SK-N-SH treated with all-trans-retinoic acid at 6 μM for 48 hours (cell line): ENCODE measurements around the gene PSEN1.

Source experiments
- BACH2 ChIP-seq: fragments of 250-450 bp; sonication (Bioruptor Pico); IDR thresholded peaks from 2 replicates; pipeline ENCODE4 v1.9.0; 2021; ENCODE audit warnings: mild to moderate bottlenecking, borderline replicate concordance
- CREB5 ChIP-seq: fragments of 250-450 bp; sonication (Bioruptor Pico); IDR thresholded peaks from 2 replicates; pipeline ENCODE4 v1.5.1; 2020; ENCODE audit warnings: low read depth, mild to moderate bottlenecking, moderate library complexity
- GLIS3 ChIP-seq: fragments of 250-450 bp; sonication (Bioruptor Pico); IDR thresholded peaks from 2 replicates; pipeline ENCODE4 v1.5.0; 2020; ENCODE audit warnings: mild to moderate bottlenecking, moderate library complexity
- OSR1 ChIP-seq: fragments of 250-450 bp; sonication (Bioruptor Pico); IDR thresholded peaks from 2 replicates; pipeline ENCODE4 v1.8.0; 2022; ENCODE audit warnings: moderate library complexity, mild to moderate bottlenecking, inconsistent platforms
- PATZ1 ChIP-seq: fragments of 250-450 bp; sonication (Bioruptor Pico); IDR thresholded peaks from 2 replicates; pipeline ENCODE4 v1.8.0; 2020; ENCODE audit warnings: mild to moderate bottlenecking, moderate library complexity, borderline replicate concordance
- POU6F1 ChIP-seq: fragments of 250-450 bp; sonication (Bioruptor Pico); IDR thresholded peaks from 2 replicates; pipeline ENCODE4 v1.8.0; 2021; ENCODE audit warnings: low read depth, mild to moderate bottlenecking, moderate library complexity, borderline replicate concordance
- PPARA ChIP-seq: fragments of 250-450 bp; sonication (Bioruptor Pico); IDR thresholded peaks from 2 replicates; pipeline ENCODE4 v1.5.0; 2020; ENCODE audit warnings: mild to moderate bottlenecking, borderline replicate concordance
- RARB ChIP-seq: fragments of 250-450 bp; sonication (Bioruptor Pico); IDR thresholded peaks from 2 replicates; pipeline ENCODE4 v1.8.0; 2021; ENCODE audit warnings: mild to moderate bottlenecking, moderate library complexity
- SNAI2 ChIP-seq: fragments of 250-450 bp; sonication (Bioruptor Pico); IDR thresholded peaks from 2 replicates; pipeline ENCODE4 v1.5.0; 2020; ENCODE audit warnings: mild to moderate bottlenecking, moderate library complexity
- TCF4 ChIP-seq: fragments of 250-450 bp; sonication (Bioruptor Pico); IDR thresholded peaks from 2 replicates; pipeline ENCODE4 v1.8.0; 2021; ENCODE audit warnings: mild to moderate bottlenecking, moderate library complexity, borderline replicate concordance
- ZC3H10 ChIP-seq: fragments of 250-450 bp; sonication (Bioruptor Pico); IDR thresholded peaks from 2 replicates; pipeline ENCODE4 v1.5.1; 2021; ENCODE audit warnings: mild to moderate bottlenecking, moderate library complexity
- ZFP30 ChIP-seq: fragments of 450-650 bp; formaldehyde crosslinking; IDR thresholded peaks from 2 replicates; pipeline ENCODE4 v1.5.0; 2022; ENCODE audit warnings: mild to moderate bottlenecking, moderate library complexity
- ZNF565 ChIP-seq: fragments of 450-650 bp; formaldehyde crosslinking; conservative IDR thresholded peaks from 2 replicates; pipeline ENCODE4 v1.5.0; 2020; ENCODE audit warnings: low read depth, mild to moderate bottlenecking, moderate library complexity
- ZNF8 ChIP-seq: fragments of 450-650 bp; formaldehyde crosslinking; IDR thresholded peaks from 2 replicates; pipeline ENCODE4 v1.5.0; 2020; ENCODE audit warnings: mild to moderate bottlenecking, moderate library complexity

- TF ChIP-seq PPARA: no peak
- TF ChIP-seq RARB (CRISPR knock-in tag): no peak
- TF ChIP-seq ZNF8 (CRISPR knock-in tag): no peak
- TF ChIP-seq PATZ1 (CRISPR knock-in tag): no peak
- no peak for TF ChIP-seq ZFP30 (CRISPR knock-in tag)
- TF ChIP-seq GLIS3 (CRISPR knock-in tag): no peak
- TF ChIP-seq ZNF565 (CRISPR knock-in tag): no peak
- no peak for TF ChIP-seq TCF4 (CRISPR knock-in tag)
- TF ChIP-seq SNAI2: no peak
- no peak for TF ChIP-seq BACH2
- TF ChIP-seq OSR1 (CRISPR knock-in tag): no peak
- no peak for TF ChIP-seq ZC3H10
- TF ChIP-seq CREB5: no peak
- no peak for TF ChIP-seq POU6F1 (CRISPR knock-in tag)
Observed at GRCh38 chr14:73176685-73177084, 40.4 kb downstream of the PSEN1 start.
